GM21367 (cell line): ENCODE data around the gene PLCXD1.
A peak's percentile ranks its signal among the peaks of the same experiment; 100 is the strongest.
"Not testable (repeated sequence)": the region's sequence is repeated elsewhere in the genome, so short reads cannot be mapped to it uniquely, and the experiment has no call there.

Source experiments
- ATAC-seq: cut with Tn5 transposase; IDR thresholded peaks from one replicate; pipeline ENCODE4 v1.9.1; 2021; ENCODE audit not compliant: unreplicated experiment

The PLCXD1 gene

GRCh38 chrX:281166-281999 lies at the start of gene PLCXD1:
Gene PLCXD1 (plus strand): TSS chrX:281381. CDS start chrX:284188, 2,807 bp downstream.
- ATAC-seq, result no peak

- ATAC-seq, result peak; percentile 93
Measured at GRCh38 chrX:231637-232277, 49.4 kb upstream of the PLCXD1 start.

DNA sequence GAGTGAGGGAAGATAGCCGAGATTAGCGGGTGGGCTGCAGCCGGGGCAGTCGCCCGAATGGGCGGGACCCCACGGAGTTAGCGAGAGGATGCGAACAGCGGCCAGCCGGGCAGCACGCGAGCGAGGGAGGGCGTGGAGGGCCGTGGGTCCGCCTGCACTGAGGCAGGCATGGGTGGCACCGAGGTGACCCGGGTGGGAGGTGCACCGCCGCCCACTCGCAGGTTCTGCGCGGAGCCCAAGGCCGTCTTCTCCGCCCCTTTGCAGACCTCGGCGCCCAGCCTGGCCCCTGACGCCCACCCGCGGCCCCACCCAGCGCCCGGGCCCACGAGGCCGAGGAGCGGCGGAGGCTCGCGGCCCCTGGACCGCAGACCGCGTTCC lies 48.9 kb upstream of the PLCXD1 start:
- ATAC-seq, result peak; percentile 17

GRCh38 chrX:236201-236600 lies 45.0 kb upstream of the PLCXD1 start:
- ATAC-seq, result not testable (repeated sequence)

GRCh38 chrX:250965-251364 lies 30.2 kb upstream of the PLCXD1 start:
- ATAC-seq, result no peak

- ATAC-seq, result not testable (repeated sequence)
Measured at GRCh38 chrX:251396-252243, 29.6 kb upstream of the PLCXD1 start.

GRCh38 chrX:252244-252956 lies 28.8 kb upstream of the PLCXD1 start:
- ATAC-seq, result no peak

DNA sequence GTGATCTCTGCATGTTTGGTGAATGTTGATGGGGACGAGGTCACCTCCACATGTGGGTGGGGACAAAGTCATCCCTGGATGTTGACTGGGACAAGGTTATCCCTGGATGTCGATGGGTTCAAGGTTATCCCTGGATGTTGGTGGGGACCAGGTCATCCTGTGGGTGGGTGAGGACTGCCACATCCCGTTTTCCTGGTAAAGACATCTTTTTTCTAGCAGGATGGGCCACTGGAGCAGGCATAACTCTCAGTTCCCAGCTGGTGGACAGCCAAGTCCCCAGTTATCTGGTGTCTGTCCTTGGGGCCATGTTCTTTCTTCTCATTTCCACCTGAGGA lies 28.3 kb upstream of the PLCXD1 start:
- no peak for ATAC-seq

DNA sequence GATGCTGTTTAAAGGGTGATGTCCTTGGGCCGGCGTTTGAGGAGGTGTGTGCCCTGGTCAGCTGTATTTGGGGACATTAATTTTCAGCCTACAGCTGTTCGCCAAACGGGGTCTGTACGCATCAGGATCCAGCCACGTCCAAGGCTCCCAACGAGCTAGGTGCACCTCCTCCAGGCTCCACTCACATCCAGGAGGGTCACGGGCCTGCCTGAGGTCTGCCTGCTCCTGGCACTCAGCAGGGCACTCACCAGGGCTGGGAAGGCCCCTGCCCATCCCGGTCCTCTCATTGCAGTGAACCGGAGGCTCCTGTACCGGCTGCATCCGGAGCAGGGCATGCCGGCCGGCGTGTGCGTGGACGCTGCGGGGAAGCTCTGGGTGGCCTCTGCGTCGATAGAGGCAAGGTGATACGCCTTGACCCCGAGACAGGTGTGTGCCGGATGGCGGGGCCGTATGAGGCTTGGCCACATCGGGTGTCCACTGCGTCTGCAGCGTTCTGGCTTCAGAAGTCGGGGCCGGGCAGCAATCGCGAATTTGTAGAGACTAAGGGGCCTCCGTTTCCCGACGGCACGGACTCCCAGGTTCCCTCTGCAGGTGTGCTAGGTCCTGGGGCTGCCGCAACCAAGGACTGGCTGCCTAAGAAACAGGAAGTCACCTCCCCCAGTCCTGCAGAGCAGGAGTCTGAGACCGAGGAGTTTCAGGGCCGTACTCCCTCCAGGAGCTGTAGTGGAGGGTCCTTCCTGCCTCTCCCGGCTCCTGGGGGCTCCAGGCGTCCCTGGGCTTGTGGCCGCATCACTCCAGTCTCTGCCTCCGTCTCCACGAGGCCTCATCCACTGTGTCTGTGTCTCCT lies 27.5 kb upstream of the PLCXD1 start:
- ATAC-seq, result no peak

- ATAC-seq, result no peak
Measured at GRCh38 chrX:254630-255215, 26.5 kb upstream of the PLCXD1 start.

- no peak for ATAC-seq
Measured at GRCh38 chrX:255923-256331, 25.3 kb upstream of the PLCXD1 start.

DNA sequence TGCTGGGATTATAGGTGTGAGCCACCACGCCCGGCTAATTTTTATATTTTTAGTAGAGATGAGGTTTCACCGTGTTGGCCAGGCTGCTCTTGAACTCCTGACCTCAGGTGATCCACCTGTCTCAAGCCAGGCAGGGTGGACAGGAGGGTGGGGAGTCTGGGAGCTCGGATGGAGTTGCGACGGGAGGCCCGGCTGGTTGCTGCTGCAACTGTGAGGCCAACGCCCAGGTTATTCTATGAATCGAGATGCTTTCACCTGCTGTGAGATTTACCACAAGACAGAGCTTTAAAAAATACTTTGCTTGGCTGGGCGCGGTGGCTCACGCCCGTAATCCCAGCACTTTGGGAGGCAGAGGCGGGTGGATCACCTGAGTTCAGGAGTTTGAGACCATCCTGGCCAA lies 24.1 kb upstream of the PLCXD1 start:
- not testable (repeated sequence) for ATAC-seq

- ATAC-seq, result no peak
Measured at GRCh38 chrX:257681-258289, 23.4 kb upstream of the PLCXD1 start.

GRCh38 chrX:258291-259040 lies 22.7 kb upstream of the PLCXD1 start:
- ATAC-seq, result no peak

DNA sequence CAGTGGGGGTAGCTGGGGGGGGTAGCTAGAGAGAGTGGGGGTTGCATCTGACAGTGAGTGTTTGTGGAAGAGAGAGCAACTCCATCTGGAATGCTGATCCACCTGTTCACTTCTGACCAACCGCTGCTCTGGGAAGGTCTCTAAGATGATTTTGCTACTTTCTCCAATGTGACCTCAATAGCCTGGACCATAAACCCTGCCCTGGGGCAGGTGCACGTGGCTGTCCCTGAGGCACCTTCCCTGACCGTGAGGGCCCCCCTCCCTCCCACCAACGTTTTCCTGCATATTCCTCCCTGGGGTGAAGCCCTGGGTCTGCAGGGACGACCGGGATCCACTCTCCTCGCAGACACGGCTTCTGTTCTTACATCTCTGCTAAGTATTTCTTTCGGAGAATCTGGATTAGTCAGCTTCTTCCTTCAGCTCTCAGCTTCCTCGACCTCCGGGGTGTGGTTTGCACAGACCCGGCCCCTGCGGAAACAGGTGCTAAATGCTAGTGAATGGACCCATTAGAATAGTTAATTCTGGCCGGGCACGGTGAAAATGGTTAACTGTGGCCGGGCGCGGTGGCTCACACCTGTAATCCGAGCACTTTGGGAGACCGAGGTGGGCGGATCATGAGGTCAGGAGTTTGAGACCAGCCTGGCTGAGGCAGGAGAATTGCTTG lies 21.4 kb upstream of the PLCXD1 start:
- no peak for ATAC-seq

DNA sequence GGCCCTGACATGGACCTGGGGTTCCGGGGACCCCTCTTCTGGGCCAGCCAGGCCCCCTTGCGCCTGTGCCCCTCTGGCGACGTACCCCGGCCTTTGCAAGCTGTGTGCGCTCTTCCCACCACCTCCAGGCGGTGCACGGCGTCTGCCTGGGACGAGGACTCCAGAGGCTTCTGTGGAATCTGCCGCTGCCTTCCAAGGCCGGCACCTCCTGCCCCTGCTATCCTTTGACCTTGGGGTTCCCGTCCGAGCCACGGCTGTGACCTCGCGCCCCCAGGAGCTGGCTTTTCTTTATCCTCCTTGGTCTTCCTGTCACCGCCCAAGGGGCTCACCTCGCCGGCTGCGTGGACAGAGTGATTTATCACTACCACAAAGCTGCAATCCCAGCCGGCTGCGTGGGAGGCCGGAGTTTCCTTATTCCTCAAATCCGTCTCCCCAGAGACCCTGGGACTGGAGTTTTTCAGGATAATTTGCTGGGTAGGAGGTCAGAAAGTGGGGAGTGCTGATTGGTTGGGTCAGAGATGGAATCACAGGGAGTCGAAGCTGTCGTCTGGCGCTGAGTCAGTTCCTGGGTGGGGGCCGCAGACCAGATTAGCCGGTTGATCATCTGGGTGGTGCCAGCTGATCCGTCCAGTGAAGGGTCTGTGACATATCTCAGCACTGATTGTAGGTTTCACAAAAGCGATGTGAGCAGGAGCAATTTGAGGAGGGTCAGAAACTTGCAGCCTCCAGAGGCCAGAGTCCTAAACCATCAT lies 19.8 kb upstream of the PLCXD1 start:
- ATAC-seq, result no peak

DNA sequence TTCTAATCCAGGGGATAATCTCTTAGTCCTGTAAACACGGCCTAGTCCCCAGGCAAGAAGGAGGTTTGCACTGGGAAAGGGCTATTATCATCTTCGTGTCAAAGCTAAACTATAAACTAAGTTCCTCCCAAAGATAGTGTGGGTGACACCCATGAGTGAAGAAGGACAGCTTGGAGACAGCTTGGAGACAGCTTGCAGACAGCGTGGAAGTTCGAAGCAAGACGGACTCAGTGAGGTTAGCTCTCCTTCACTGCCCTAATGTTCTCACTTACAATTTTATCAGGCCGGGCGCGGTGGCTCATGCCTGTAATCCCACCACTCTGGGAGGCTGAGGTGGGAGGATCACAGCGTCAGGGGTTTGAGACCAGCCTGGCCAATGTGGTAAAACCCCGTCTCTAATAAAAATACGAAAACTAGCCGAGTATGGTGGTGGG lies 19.2 kb upstream of the PLCXD1 start:
- ATAC-seq, result no peak
